ENCODE results near the gene GRM1.

GRCh38 chr6:146304181-146304580 lies 275.3 kb downstream of the GRM1 start:
- TF ChIP-seq CTCF (IDR thresholded peaks at IDR 0.05) (no peak), EZH2 (IDR thresholded peaks at IDR 0.05; ENCODE audit: borderline replicate concordance, insufficient read depth, low read depth, low read length, poor library complexity, severe bottlenecking) (no peak)

Data from B cell (primary cell).